Activated naive CD8-positive, alpha-beta T cell treated with anti-CD3 and anti-CD28 coated beads, Interleukin-2, amount 50 U/mL, for 24 hours (primary cell): ENCODE results near the gene TRIM2.

Experiments used
- ATAC-seq: fragments of 150-1000 bp; cut with Tn5 transposase; one replicate; pipeline ENCODE4 v1.10.0; 2021
- DNase-seq: peaks from one replicate; pipeline ENCODE4 v3.0.0; 2021
- H3K27ac Mint-ChIP-seq: one replicate; pipeline ENCODE4 v1.8.0; 2021; ENCODE audit warnings: mild to moderate bottlenecking, mixed read lengths
- H3K27me3 Mint-ChIP-seq: one replicate; pipeline ENCODE4 v1.8.0; 2021; ENCODE audit warnings: mixed read lengths
- H3K36me3 Mint-ChIP-seq: one replicate; pipeline ENCODE4 v1.8.0; 2021; ENCODE audit warnings: low read depth, mixed read lengths
- H3K4me1 Mint-ChIP-seq: one replicate; pipeline ENCODE4 v1.8.0; 2021; ENCODE audit warnings: mixed read lengths
- H3K4me3 Mint-ChIP-seq: one replicate; pipeline ENCODE4 v1.8.0; 2021; ENCODE audit warnings: mild to moderate bottlenecking, moderate library complexity, mixed read lengths
- H3K9me3 Mint-ChIP-seq: one replicate; pipeline ENCODE4 v1.8.0; 2021; ENCODE audit warnings: mixed read lengths

The TRIM2 gene

GRCh38 chr4:153281476-153281875, 77.2 kb downstream of the TRIM2 start:
- no peak for DNase-seq
- Mint-ChIP-seq H3K4me1 (no peaks in the 10 kb centered on the region), H3K36me3 (no peaks in the 10 kb centered on the region), H3K27me3 (no peaks in the 10 kb centered on the region), H3K4me3 (no peak overlapping the region), H3K9me3 (peaks cover 13% of the 10 kb centered on the region), H3K27ac (no peak overlapping the region)
- no peak for ATAC-seq

- H3K36me3 Mint-ChIP-seq: no peaks in the 10 kb centered on the region
- H3K4me3 Mint-ChIP-seq: no peak overlapping the region
- ATAC-seq (no peak), DNase-seq (no peak)
- no peak overlapping the region for H3K27ac Mint-ChIP-seq
- no peaks in the 10 kb centered on the region for H3K27me3 Mint-ChIP-seq
- H3K4me1 Mint-ChIP-seq: no peaks in the 10 kb centered on the region
- peaks cover 13% of the 10 kb centered on the region for H3K9me3 Mint-ChIP-seq
Measured at GRCh38 chr4:153282023-153282422, 77.8 kb downstream of the TRIM2 start.

- DNase-seq (no peak), ATAC-seq (no peak)
- Mint-ChIP-seq H3K9me3 (peaks cover 13% of the 10 kb centered on the region), H3K4me1 (no peaks in the 10 kb centered on the region), H3K27me3 (no peaks in the 10 kb centered on the region), H3K36me3 (no peaks in the 10 kb centered on the region), H3K4me3 (no peak overlapping the region), H3K27ac (no peak overlapping the region)
Measured at GRCh38 chr4:153283260-153283659, 79.0 kb downstream of the TRIM2 start.

GRCh38 chr4:153290134-153290533, 85.9 kb downstream of the TRIM2 start:
- DNase-seq (no peak), ATAC-seq (no peak)
- no peaks in the 10 kb centered on the region for H3K27me3 Mint-ChIP-seq
- no peaks in the 10 kb centered on the region for H3K36me3 Mint-ChIP-seq
- peaks cover 1% of the 10 kb centered on the region for H3K9me3 Mint-ChIP-seq
- no peak overlapping the region for H3K4me3 Mint-ChIP-seq
- H3K4me1 Mint-ChIP-seq: no peaks in the 10 kb centered on the region
- H3K27ac Mint-ChIP-seq: no peak overlapping the region

GRCh38 chr4:153291562-153291961, 87.3 kb downstream of the TRIM2 start:
- H3K27ac Mint-ChIP-seq: no peak overlapping the region
- no peaks in the 10 kb centered on the region for H3K27me3 Mint-ChIP-seq
- H3K4me1 Mint-ChIP-seq: no peaks in the 10 kb centered on the region
- no peaks in the 10 kb centered on the region for H3K9me3 Mint-ChIP-seq
- no peaks in the 10 kb centered on the region for H3K36me3 Mint-ChIP-seq
- ATAC-seq (no peak), DNase-seq (no peak)
- no peak overlapping the region for H3K4me3 Mint-ChIP-seq

GRCh38 chr4:153292897-153293741, 88.9 kb downstream of the TRIM2 start:
- Mint-ChIP-seq H3K4me1 (no peaks in the 10 kb centered on the region), H3K36me3 (no peaks in the 10 kb centered on the region), H3K4me3 (no peak overlapping the region), H3K9me3 (no peaks in the 10 kb centered on the region), H3K27me3 (no peaks in the 10 kb centered on the region), H3K27ac (no peak overlapping the region)
- ATAC-seq (no peak), DNase-seq (no peak)

- no peak overlapping the region for H3K27ac Mint-ChIP-seq
Measured at GRCh38 chr4:153293742-153294057, 89.5 kb downstream of the TRIM2 start.

GRCh38 chr4:153294631-153295030, 90.4 kb downstream of the TRIM2 start:
- DNase-seq (no peak), ATAC-seq (no peak)
- Mint-ChIP-seq H3K9me3 (peaks cover 8% of the 10 kb centered on the region), H3K27me3 (no peaks in the 10 kb centered on the region), H3K27ac (no peak overlapping the region), H3K4me1 (no peaks in the 10 kb centered on the region), H3K36me3 (no peaks in the 10 kb centered on the region), H3K4me3 (no peak overlapping the region)

More at GRCh38 chr4:153293742-153294057, 89.5 kb downstream of the TRIM2 start:
- ATAC-seq: no peak
- Mint-ChIP-seq H3K9me3 (no peaks in the 10 kb centered on the region), H3K36me3 (no peaks in the 10 kb centered on the region), H3K4me3 (no peak overlapping the region), H3K27me3 (no peaks in the 10 kb centered on the region), H3K4me1 (no peaks in the 10 kb centered on the region)
- DNase-seq: no peak

- no peak for DNase-seq
- ATAC-seq: no peak
- no peak overlapping the region for H3K27ac Mint-ChIP-seq
- H3K36me3 Mint-ChIP-seq: no peaks in the 10 kb centered on the region
- H3K4me1 Mint-ChIP-seq: no peaks in the 10 kb centered on the region
- H3K9me3 Mint-ChIP-seq: peaks cover 13% of the 10 kb centered on the region
- no peak overlapping the region for H3K4me3 Mint-ChIP-seq
- no peaks in the 10 kb centered on the region for H3K27me3 Mint-ChIP-seq
Measured at GRCh38 chr4:153295131-153295755, 91.0 kb downstream of the TRIM2 start.

- no peak for DNase-seq
- no peak for ATAC-seq
- H3K27me3 Mint-ChIP-seq: no peaks in the 10 kb centered on the region
- no peak overlapping the region for H3K27ac Mint-ChIP-seq
- peaks cover 14% of the 10 kb centered on the region for H3K9me3 Mint-ChIP-seq
- H3K36me3 Mint-ChIP-seq: peaks cover under 1% of the 10 kb centered on the region
- no peak overlapping the region for H3K4me3 Mint-ChIP-seq
- H3K4me1 Mint-ChIP-seq: no peaks in the 10 kb centered on the region
Measured at GRCh38 chr4:153296040-153296823, 92.0 kb downstream of the TRIM2 start.

- no peak overlapping the region for H3K27ac Mint-ChIP-seq
- no peaks in the 10 kb centered on the region for H3K4me1 Mint-ChIP-seq
- no peak overlapping the region for H3K4me3 Mint-ChIP-seq
- H3K36me3 Mint-ChIP-seq: peaks cover 3% of the 10 kb centered on the region
- H3K9me3 Mint-ChIP-seq: peaks cover 14% of the 10 kb centered on the region
- DNase-seq (no peak), ATAC-seq (no peak)
- no peaks in the 10 kb centered on the region for H3K27me3 Mint-ChIP-seq
Measured at GRCh38 chr4:153297116-153297515, 92.9 kb downstream of the TRIM2 start.

GRCh38 chr4:153310793-153311192, 106.5 kb downstream of the TRIM2 start:
- Mint-ChIP-seq H3K27me3 (no peaks in the 10 kb centered on the region), H3K4me1 (no peaks in the 10 kb centered on the region), H3K36me3 (no peaks in the 10 kb centered on the region), H3K9me3 (no peaks in the 10 kb centered on the region), H3K27ac (no peak overlapping the region), H3K4me3 (no peak overlapping the region)
- DNase-seq (no peak), ATAC-seq (no peak)

GRCh38 chr4:153314915-153315314, 110.7 kb downstream of the TRIM2 start:
- no peaks in the 10 kb centered on the region for H3K9me3 Mint-ChIP-seq
- H3K36me3 Mint-ChIP-seq: no peaks in the 10 kb centered on the region
- no peak for ATAC-seq
- no peak for DNase-seq
- H3K27ac Mint-ChIP-seq: no peak overlapping the region
- no peak overlapping the region for H3K4me3 Mint-ChIP-seq
- H3K27me3 Mint-ChIP-seq: no peaks in the 10 kb centered on the region
- H3K4me1 Mint-ChIP-seq: no peaks in the 10 kb centered on the region

- peak; percentile 65 for ATAC-seq
- Mint-ChIP-seq H3K4me1 (no peaks in the 10 kb centered on the region), H3K9me3 (no peaks in the 10 kb centered on the region), H3K36me3 (no peaks in the 10 kb centered on the region), H3K27me3 (peaks cover 2% of the 10 kb centered on the region), H3K27ac (no peak overlapping the region), H3K4me3 (no peak overlapping the region)
- DNase-seq: no peak
Measured at GRCh38 chr4:153318696-153319320, 114.6 kb downstream of the TRIM2 start.
